GM23248 (cell line): ENCODE results near the gene CYBRD1.

Experiments used
- EZH2 ChIP-seq: fragments of 200-600 bp; sonication (generic); IDR thresholded peaks from 2 replicates; pipeline ENCODE4 v1.6.1; 2018; ENCODE audit warnings: antibody characterized with exemption, mild to moderate bottlenecking; ENCODE audit not compliant: insufficient read depth, poor library complexity, severe bottlenecking
- EZH2phosphoT487 ChIP-seq: fragments of 200-600 bp; sonication (generic); IDR thresholded peaks from 2 replicates; pipeline ENCODE4 v1.6.1; 2018; ENCODE audit warnings: antibody characterized with exemption, moderate library complexity, mild to moderate bottlenecking, low read depth; ENCODE audit not compliant: insufficient read depth

GRCh38 chr2:171587132-171587531, 64.9 kb downstream of the CYBRD1 start:
- TF ChIP-seq EZH2 = no peak
- no peak for TF ChIP-seq EZH2phosphoT487
